Measurements from ENCODE around the gene TAGLN3. TPM values are rescaled to one million over a fixed set of nuclear protein-coding genes. Genes with fewer than 3 reads are reported as not detected.
"Not testable (repeated sequence)": the region's sequence is repeated elsewhere in the genome, so short reads cannot be mapped to it uniquely, and the experiment has no call there.

The TAGLN3 gene
- total and polyA plus RNA-seq, 8 donors = 0.28 to 50.7 (median 2.6) TPM

- WGBS, 2 donors = 61 to 74% methylated on average over 4 of the region's 4 CpGs
- Histone ChIP-seq H3K4me3 (no peak overlapping the region), H3K27me3 (no peaks in the 10 kb centered on the region), H3K27ac (no peak overlapping the region), H3K36me3 (no peaks in the 10 kb centered on the region), H3K4me1 (no peaks in the 10 kb centered on the region), H3K9me3 (no peaks in the 10 kb centered on the region)
- FAIRE-seq (no peak), DNase-seq (no peak), ATAC-seq (no peak)
- TF ChIP-seq CTCF (IDR thresholded peaks at IDR 0.05) = no peak
- intact Hi-C loops (cut with DNase I) = no loop called here
Observed at GRCh38 chr3:112027826-112028225, 29.1 kb downstream of the TAGLN3 start.

- no peak for FAIRE-seq
- DNase-seq = no peak
- Histone ChIP-seq H3K4me3 (no peak overlapping the region), H3K27me3 (no peaks in the 10 kb centered on the region), H3K36me3 (no peaks in the 10 kb centered on the region), H3K9me3 (no peaks in the 10 kb centered on the region), H3K4me1 (no peaks in the 10 kb centered on the region), H3K27ac (no peak overlapping the region)
- no peak for ATAC-seq
- intact Hi-C loops (cut with DNase I) = no loop called here
- TF ChIP-seq CTCF (IDR thresholded peaks at IDR 0.05) = no peak
- WGBS, 2 donors = 90 to 92% methylated on average over 5 of the region's 5 CpGs
Observed at GRCh38 chr3:112030901-112031300, 32.2 kb downstream of the TAGLN3 start.

- Histone ChIP-seq H3K27me3 (no peaks in the 10 kb centered on the region), H3K9me3 (no peaks in the 10 kb centered on the region), H3K4me3 (no peak overlapping the region), H3K4me1 (no peaks in the 10 kb centered on the region), H3K27ac (no peak overlapping the region), H3K36me3 (no peaks in the 10 kb centered on the region)
- DNase-seq (no peak), ATAC-seq (peak in 1 of 4 donors; percentile 46), FAIRE-seq (no peak)
- intact Hi-C loops (cut with DNase I) = no loop called here
- TF ChIP-seq CTCF (IDR thresholded peaks at IDR 0.05) = no peak
- whole genome bisulfite sequencing, 2 donors = 31 to 33% methylated on average over 5 of the region's 5 CpGs
Observed at GRCh38 chr3:112032098-112032731, 33.5 kb downstream of the TAGLN3 start.

GRCh38 chr3:112034436-112034835, 35.7 kb downstream of the TAGLN3 start, which contains the start of gene TMPRSS7:
Gene TMPRSS7 (plus strand): TSS chr3:112034736. CDS start chr3:112034846, 110 bp downstream.
- Histone ChIP-seq H3K9me3 (no peaks in the 10 kb centered on the region), H3K36me3 (no peaks in the 10 kb centered on the region), H3K4me3 (no peak within 1 kb of the TSS), H3K27me3 (no peaks in the 10 kb centered on the region), H3K27ac (no peak within 1 kb of the TSS), H3K4me1 (no peaks in the 10 kb centered on the region)
- no peak for TF ChIP-seq CTCF (IDR thresholded peaks at IDR 0.05)
- FAIRE-seq (no peak), ATAC-seq (no peak), DNase-seq (no peak)
- WGBS, 2 donors = 96 to 97% methylated on average over 4 of the region's 4 CpGs
- intact Hi-C loops (cut with DNase I) = no loop called here

- Histone ChIP-seq H3K27me3 (no peaks in the 10 kb centered on the region), H3K4me3 (no peak overlapping the region), H3K27ac (no peak overlapping the region), H3K9me3 (no peaks in the 10 kb centered on the region), H3K4me1 (no peaks in the 10 kb centered on the region), H3K36me3 (no peaks in the 10 kb centered on the region)
- ATAC-seq (no peak), DNase-seq (no peak), FAIRE-seq (no peak)
- 87 to 90% methylated on average over 3 of the region's 3 CpGs for WGBS, 2 donors
- TF ChIP-seq CTCF (IDR thresholded peaks at IDR 0.05) = no peak
- intact Hi-C loops (cut with DNase I) = no loop called here
Observed at GRCh38 chr3:112035241-112035640, 36.5 kb downstream of the TAGLN3 start.

- H3K27me3 ChIP-seq; H3K9me3 ChIP-seq; H3K27ac ChIP-seq; H3K4me1 ChIP-seq; H3K36me3 ChIP-seq; DNase-seq; FAIRE-seq; intact Hi-C loops (cut with DNase I); ATAC-seq; H3K4me3 ChIP-seq: not testable (repeated sequence)
- WGBS, 2 donors = 55 to 63% methylated on average over 4 of the region's 4 CpGs
Observed at GRCh38 chr3:112037194-112037593, 38.5 kb downstream of the TAGLN3 start.
